ENCODE results near the gene GRB2.

DNA sequence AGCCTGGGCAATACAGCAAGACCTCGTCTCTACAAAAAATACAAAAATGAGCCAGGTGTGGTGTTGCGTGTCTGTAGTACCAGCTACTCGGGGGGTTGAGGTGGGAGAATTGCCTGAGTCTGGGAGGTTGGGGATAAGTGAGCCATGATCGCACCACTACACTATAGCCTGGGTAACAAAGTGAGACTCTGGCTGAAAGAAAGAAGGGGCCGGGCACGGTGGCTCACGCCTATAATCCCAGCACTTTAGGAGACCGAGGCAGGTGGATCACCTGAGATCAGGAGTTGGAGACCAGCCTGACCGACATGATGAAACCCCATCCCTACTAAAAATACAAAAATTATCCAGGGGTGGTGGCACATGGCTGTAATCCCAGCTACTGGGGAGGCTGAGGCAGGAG, 10.5 kb upstream of the GRB2 start:
- TF ChIP-seq EZH2 (IDR thresholded peaks at IDR 0.05; ENCODE audit: borderline replicate concordance) (no peak), CTCF (IDR thresholded peaks at IDR 0.05; ENCODE audit: poor library complexity) (no peak)
